HG03066 (cell line): ENCODE data around the gene BCL2.

ENCODE experiments used
- ATAC-seq: cut with Tn5 transposase; IDR thresholded peaks from one replicate; pipeline ENCODE4 v1.9.1; 2021; ENCODE audit warnings: low read depth; ENCODE audit not compliant: unreplicated experiment

Gene BCL2

DNA sequence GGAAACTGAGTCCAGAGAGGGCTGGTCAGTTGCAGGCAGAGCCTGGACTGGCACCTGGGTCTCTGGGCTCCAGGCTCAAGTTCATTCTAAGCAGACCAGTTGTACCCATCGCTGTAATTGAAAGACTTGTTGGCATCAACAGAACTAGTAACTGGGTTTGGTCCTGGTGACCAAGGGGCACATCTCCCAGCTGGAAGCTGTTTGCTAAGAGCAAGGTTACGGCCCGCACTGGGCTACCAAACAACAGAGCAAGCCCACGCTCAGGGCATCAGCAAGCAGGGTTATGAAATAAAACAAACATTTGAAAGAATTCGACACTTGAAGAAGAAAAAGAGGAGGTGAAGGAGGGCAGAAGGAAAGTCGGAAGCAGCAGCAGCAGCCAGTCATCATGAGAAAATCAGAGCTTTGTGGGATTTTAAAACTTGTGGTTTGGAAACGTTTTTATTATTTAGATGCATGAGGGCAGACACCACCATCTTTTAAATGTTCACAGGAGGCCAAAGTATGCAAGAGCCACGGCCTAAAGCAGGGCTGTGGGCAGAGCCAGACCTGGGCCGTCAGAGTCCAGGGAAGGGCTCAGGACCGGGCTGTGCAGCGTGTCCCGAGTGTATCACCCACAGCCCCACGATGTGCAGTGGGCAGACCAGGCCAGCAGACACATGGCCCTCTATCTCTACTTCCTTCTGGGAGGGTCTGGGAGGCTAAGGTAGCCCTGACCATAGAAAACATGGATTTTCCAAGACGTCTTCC, 220.3 kb downstream of the BCL2 start:
- ATAC-seq, result peak; percentile 2

- peak; percentile 76 for ATAC-seq
Measured at GRCh38 chr18:63098018-63098981, 221.3 kb downstream of the BCL2 start.

DNA sequence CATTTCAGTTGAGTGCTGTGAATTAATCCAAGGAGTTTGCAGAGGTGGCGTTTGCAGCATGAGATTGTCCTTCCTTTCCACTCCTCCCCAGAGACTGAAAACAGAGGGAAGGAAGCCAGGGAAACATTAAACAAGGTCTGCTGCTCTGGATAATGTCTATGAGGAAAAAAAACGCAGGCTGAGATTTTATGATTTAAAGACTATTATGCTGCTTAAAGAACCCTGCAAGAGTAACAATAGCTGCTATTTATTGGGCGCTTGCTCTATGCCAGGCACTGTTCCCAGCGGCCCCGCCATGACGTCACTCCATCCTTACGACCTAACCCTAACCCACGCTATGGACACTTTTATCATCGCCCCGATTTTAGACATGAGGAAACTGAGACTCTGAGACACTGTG, 222.4 kb downstream of the BCL2 start:
- no peak for ATAC-seq

- ATAC-seq, result no peak
Measured at GRCh38 chr18:63096327-63096874, 223.2 kb downstream of the BCL2 start.

- no peak for ATAC-seq
Measured at GRCh38 chr18:63095768-63096167, 223.8 kb downstream of the BCL2 start.

DNA sequence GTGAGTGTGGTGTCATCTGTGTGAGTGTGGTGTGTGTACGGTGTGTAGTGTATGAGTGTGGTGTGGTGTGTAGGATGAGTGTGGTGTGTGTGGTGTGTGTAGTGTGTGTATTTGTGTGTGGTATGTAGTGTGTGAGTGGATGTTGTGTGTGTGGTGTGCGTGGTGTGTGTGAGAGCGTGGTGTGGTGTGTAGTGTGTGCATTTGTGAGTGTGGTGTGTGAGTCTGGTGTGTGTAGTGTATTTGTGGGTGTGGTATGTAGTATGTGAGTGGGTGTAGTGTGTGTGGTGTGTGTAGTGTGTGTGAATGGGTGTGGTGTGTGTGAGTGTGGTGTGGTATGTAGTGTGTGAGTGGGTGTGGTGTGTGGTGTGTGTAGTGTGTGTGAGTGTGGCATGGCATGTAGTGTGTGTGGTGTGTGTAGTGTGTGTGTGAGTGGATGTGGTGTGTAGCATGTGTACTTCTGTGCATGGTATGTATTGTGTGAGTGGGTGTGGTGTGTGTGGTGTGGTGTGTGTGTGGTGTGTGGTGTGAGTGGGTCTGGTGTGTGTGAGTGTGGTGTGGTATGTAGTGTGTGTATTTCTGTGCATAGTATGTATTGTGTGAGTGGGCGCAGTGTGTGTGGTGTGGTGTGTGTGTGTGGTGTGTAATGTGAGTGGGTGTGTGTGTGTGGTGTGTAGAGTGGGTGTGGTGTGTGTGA, 227.8 kb downstream of the BCL2 start:
- ATAC-seq, result no peak

- ATAC-seq, result no peak
Measured at GRCh38 chr18:63090334-63090733, 229.2 kb downstream of the BCL2 start.

DNA sequence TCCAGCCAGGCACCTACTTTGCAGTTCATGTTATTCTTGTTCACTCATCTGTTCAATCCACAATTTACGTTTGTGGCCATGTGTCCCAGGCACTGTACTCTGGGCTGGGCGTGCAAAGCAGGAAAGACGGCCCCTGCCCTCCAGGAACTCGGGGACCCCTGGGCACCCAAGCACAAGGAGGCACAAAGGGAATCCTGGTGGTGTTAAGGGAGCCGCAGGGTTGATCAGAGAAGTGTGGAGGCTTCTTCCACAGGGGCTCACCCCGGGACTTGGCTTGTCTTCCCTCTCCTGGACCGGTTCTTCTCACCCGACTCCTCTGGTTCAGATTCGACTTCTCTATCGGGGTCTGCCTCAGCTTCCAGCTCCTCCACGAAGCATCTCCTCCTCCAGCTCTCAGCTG, 230.5 kb downstream of the BCL2 start:
- ATAC-seq, result no peak

DNA sequence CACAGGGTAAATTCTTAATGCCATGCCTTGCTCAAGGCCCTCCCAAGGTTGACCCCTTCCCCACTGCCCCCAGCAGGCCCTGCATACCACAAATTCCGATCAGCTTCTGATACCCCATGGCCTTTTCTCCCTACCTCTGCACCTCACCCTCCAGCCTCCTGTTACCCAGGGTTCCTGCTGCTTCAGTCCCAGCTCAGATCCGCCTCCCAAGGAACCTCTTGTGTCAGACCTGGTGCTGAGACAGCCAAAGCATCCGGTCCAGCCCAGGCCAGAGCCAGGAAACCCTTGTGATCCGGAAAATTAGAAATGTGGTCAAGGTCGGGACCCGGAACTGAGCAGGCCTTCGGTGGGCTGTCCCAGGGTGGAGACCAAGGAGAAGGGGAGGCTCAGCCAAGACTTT, 231.3 kb downstream of the BCL2 start:
- no peak for ATAC-seq

DNA sequence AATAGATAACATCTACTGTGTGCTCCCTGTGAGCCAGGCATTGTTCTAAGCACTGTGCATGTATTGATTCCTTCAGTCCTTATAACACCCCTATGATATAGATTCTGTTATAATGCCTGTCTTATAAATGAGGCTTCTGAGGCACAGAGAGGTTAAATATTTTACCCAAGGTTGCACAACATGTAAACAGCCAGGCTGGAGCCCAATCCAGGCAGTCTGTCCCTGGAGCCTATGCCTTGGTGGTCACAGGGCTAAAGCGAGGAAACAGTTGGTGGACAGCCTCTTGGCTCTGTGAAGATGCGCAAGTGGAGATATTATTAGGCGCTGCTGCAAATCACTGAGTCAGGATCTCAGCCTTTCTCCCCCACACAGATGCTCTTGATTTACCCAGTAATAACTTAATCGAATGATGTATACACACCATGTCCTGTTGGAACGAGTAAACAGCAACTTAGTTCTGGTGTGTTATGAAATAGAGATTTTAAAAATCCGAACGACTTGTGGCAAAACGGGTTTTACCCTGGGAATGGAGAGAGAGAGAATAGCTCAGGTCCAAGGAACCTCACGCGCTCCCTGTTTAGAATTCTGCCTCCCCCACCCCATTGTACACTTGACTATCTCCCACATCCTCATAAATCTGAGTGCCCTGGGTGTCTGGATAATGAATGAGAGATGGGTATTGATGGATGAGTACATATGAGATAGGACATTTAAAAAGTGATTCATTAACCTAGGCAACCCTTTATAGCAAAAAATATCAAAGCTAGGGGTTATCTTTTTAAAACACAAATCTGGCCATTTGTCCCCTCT, 231.9 kb downstream of the BCL2 start:
- ATAC-seq, result no peak

DNA sequence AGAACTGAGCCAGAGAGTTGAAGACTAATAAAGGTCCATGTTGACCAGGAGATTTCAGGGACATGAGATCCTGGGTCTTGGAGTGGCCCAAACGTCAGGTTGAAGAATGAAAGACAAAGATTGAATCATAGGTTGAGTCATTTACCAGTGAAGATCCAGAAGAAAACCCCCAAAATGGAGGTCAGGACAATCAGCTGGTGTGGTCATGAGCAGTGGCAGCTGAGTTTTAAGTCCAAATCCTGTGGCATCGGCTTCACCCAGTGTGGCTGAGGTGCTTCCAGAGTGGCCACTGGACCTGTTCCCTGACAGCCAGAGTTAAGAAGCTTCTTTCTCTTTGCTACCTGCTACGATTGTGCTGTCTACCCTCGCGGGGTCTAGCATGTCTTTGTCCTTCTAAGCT, 234.0 kb downstream of the BCL2 start:
- no peak for ATAC-seq

- ATAC-seq, result no peak
Measured at GRCh38 chr18:63084219-63084618, 235.3 kb downstream of the BCL2 start.

DNA sequence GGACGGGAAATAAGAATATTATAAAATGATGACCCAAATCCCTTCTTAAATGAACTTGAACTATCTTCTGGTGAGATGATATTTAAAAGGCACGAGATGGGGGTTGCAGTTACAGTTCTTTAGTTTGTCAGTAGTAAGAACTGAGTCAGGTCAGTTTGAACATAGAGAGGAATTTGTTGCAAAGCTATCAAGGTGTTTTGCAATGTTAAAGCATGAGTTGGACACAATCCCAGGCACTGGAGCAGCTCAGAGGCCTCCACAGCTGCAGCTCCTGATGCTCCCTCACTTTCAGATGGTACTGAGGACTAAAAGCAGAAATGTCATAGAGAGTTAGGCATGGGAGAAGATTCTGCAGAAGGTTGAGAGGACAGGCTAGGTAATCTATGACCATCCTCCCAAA, 236.0 kb downstream of the BCL2 start:
- ATAC-seq, result no peak

- ATAC-seq, result no peak
Measured at GRCh38 chr18:63083020-63083531, 236.5 kb downstream of the BCL2 start.

- ATAC-seq, result no peak
Measured at GRCh38 chr18:63082366-63083019, 237.1 kb downstream of the BCL2 start.

DNA sequence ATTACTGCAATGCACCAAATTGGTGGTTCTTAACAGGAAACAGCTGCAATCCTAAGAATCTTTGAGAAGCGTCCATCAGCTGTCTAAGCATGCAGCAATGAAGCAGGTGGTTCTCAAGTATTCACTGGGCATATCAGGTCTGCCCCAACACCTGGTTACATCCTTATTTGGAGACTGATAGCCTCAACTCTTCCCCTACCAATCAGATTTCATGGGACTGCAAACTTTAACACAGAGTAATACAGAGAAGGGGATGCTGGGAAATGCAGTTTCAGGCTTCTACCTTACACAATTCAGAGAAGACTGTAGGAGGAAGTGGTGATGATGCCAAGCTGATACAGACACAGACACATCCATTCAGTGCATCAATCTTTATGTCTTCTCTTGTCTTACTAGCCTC, 240.5 kb downstream of the BCL2 start:
- ATAC-seq, result peak; percentile 40

GRCh38 chr18:63078471-63078870, 241.1 kb downstream of the BCL2 start:
- ATAC-seq, result peak; percentile 90

GRCh38 chr18:63074981-63075404, 244.6 kb downstream of the BCL2 start:
- ATAC-seq, result peak; percentile 40

- no peak for ATAC-seq
Measured at GRCh38 chr18:63073481-63073880, 246.1 kb downstream of the BCL2 start.
